Measurements from ENCODE around the gene E2F4. TPM values are rescaled to one million over a fixed set of nuclear protein-coding genes. Genes with fewer than 3 reads are reported as not detected.

Gene E2F4
- total and polyA plus RNA-seq, 10 of the 15 experiments (the other 5 are each of a cell fraction or from before 2014, with no cell fraction given): 11.7 to 132 (median 95.9) TPM

DNA sequence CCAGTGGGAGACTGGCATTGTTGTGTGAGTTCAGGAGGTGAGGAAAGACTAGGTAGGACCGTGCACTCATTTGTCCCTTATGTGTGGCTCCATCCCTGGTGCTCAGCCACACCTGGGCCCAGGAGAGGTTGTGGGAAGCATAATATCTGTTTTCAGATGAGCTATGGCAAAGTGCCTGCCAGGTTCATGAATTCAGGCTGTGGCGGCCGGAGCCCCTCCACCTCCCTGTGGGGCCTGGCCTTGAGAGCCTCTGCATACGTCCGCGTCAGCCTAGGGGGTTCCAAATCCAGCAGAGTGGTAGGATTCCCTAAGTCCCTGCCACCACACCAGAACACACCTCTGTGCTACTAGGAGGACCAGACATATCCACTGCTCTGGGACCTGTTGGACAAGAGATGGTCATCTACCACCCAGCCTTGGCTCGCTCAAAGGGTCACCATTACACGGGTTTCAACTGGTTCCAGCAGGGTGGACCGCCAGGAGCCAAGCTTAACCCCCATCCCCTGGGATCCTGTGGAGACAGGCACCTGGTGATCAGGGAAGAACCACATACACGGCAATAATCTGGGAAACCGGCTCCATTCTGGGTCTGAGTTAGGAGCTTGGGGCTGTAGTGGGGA lies 43.2 kb upstream of the E2F4 start (continued):
- TF ChIP-seq ZNF207 (IDR thresholded peaks at IDR 0.05; ENCODE audit: borderline replicate concordance) (no peak), YBX1 (IDR thresholded peaks at IDR 0.05) (no peak), SMARCA5 (IDR thresholded peaks at IDR 0.05) (no peak), GATAD2B (conservative IDR thresholded peaks at IDR 0.05; ENCODE audit: low read depth) (no peak), CHD1 (IDR thresholded peaks at IDR 0.05; ENCODE audit: low read depth, low read length) (no peak), GABPA (IDR thresholded peaks at IDR 0.05; ENCODE audit: low read depth) (no peak)

DNA sequence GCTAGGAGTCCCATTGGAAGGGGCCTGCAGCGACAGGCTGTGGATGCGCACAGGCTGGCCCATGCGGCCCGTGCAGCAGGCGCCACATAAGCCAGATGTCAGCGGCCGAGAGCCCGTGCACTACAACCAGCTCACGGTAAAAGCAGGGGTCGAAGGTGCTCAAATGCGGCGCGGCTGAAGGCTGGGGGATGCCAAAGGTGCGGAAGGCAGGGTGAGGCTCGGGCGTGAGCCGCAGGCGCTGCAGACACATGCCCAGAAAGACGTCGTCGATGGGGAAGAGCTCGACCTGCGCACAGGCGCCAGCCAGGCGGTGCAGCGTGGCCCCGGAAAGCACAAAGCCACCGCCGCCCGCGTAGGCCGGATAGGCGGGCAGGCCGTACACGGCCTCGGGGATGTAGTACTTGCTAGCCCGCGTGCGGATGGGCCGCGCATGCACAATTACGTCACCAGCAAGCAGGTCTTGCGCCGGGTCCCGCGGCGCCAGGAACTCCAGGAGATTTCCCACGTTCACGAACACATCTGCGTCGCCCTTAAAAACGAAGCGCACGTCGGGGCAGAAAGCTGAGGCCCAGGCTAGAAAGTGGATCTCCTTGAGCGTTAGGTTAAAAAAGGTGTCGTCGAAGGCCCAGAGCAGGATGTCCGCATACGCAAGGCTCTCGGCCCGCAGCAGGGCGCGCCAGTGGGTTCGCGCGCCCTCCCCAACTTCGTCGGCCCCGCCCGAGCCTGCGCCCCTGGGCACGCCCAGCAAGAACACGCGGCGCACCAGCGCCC lies 42.5 kb upstream of the E2F4 start:
- POLR2A ChIA-PET: no interaction called here
- WGBS (ENCODE audit: insufficient coverage, insufficient replicate concordance, low lambda C conversion rate, missing lambda C conversion rate): 96% methylated on average over 73 of the region's 77 CpGs
- FAIRE-seq (no peak), DNase-seq (ENCODE audit: low read depth, low spot score) (no peak), ATAC-seq (no peak)
- no peak for TF ChIP-seq PAX5 (IDR thresholded peaks at IDR 0.05; ENCODE audit: borderline replicate concordance, low read depth, low read length)
- peak; percentile 30; the same call in 1 of the 2 replicates for TF ChIP-seq POLR2A (IDR thresholded peaks at IDR 0.05; ENCODE audit: low read depth, low read length)
- TF ChIP-seq NFYA (IDR thresholded peaks at IDR 0.05; ENCODE audit: borderline replicate concordance, low read depth, low read length): no peak
- no peak for TF ChIP-seq RAD51 (IDR thresholded peaks at IDR 0.05)
- no TSS peak for BruUV-seq (replicated peaks)
- in situ Hi-C loops (cut with MboI): loop anchor here (5.0 to 10.0 kb wide), 2 partner anchors 132 to 175 kb away; no protein-coding TSS in a partner anchor
- H3K79me2 ChIP-seq (ENCODE audit: control insufficient read depth, insufficient read depth, low read length): no peaks in the 10 kb centered on the region
- H3K4me3 ChIP-seq: no peak overlapping the region
- no peak overlapping the region for H3K27ac ChIP-seq (ENCODE audit: control insufficient read depth, insufficient read depth)
- H3K4me2 ChIP-seq (ENCODE audit: control insufficient read depth, insufficient read depth): peak overlapping the region; percentile 86; the same call in 1 of the 2 replicates
- CTCF ChIA-PET: no interaction called here
- H3K9ac ChIP-seq (ENCODE audit: control insufficient read depth, insufficient read depth, low read length): no peak overlapping the region
- no peaks in the 10 kb centered on the region for H4K20me1 ChIP-seq (ENCODE audit: control insufficient read depth, insufficient read depth)
- SMC1A ChIA-PET (ENCODE audit: uncharacterized antibody, unreplicated experiment): no interaction called here
- H3K36me3 ChIP-seq (ENCODE audit: control insufficient read depth in 2 of 2, insufficient read depth in 2 of 2, low read length in 1 of 2): peaks cover 19 to 21% of the 10 kb centered on the region in 2 experiments; a peak in 3 of 4 replicates
- H3K4me1 ChIP-seq (ENCODE audit: control insufficient read depth, insufficient read depth, low read length): no peaks in the 10 kb centered on the region; the same call in 1 of the 2 replicates
- no peaks in the 10 kb centered on the region for H3K27me3 ChIP-seq (replicated peaks in 1 of 2; ENCODE audit: control insufficient read depth in 2 of 2, insufficient read depth in 2 of 2, low read length in 1 of 2)
- no peak overlapping the region for H2AFZ ChIP-seq (ENCODE audit: control insufficient read depth, low read depth, low read length)
- RAD21 ChIA-PET (ENCODE audit: unreplicated experiment): no interaction called here
- intact Hi-C loops (cut with micrococcal nuclease; ENCODE audit: unreplicated experiment): loop anchor here (2.0 kb wide), 1 partner anchor 131 kb away; no protein-coding TSS in a partner anchor
- H3K9me3 ChIP-seq (replicated peaks; ENCODE audit: control insufficient read depth, insufficient read depth, low read length): no peaks in the 10 kb centered on the region
